Measurements from ENCODE around the gene CFAP157.

- TF ChIP-seq GATA2 (IDR thresholded peaks at IDR 0.05; ENCODE audit: low read depth, low read length) (no peak), GATA3 (IDR thresholded peaks at IDR 0.05; ENCODE audit: low read depth, low read length) (no peak)
These were observed 978 bp downstream of the CFAP157 start for GRCh38 chr9:127707766-127708165.
